HG02798 (cell line): ENCODE results near the gene ANKRD44.

ENCODE experiments used
- ATAC-seq: cut with Tn5 transposase; IDR thresholded peaks from one replicate; pipeline ENCODE4 v1.9.1; 2021; ENCODE audit warnings: mild to moderate bottlenecking; ENCODE audit not compliant: unreplicated experiment, poor library complexity

Gene ANKRD44

DNA sequence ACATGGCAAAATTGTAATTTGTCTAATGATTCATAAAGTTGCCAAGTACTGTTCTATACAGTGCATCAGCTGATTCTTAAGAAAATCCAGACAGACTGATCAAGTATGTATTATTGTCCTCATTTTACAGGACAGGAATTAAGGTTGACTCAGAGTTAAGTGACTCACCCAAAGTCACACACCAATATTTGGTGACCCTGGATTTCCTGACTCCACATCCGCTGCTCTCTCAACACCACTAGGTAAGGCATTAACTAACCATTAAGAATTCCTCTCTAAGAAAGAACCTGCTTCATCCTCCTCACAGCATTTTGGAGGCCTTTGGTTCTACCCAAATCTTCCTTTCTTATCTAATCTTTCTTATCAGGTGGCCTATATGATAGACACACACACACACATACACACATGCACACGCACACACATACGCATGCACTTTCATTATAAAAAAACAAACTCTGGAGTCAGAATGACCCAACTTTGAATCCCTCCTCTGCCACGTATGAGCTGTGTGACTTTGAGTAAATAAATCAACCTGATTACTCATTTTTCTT, 150.8 kb downstream of the ANKRD44 start:
- ATAC-seq, result peak; percentile 48

DNA sequence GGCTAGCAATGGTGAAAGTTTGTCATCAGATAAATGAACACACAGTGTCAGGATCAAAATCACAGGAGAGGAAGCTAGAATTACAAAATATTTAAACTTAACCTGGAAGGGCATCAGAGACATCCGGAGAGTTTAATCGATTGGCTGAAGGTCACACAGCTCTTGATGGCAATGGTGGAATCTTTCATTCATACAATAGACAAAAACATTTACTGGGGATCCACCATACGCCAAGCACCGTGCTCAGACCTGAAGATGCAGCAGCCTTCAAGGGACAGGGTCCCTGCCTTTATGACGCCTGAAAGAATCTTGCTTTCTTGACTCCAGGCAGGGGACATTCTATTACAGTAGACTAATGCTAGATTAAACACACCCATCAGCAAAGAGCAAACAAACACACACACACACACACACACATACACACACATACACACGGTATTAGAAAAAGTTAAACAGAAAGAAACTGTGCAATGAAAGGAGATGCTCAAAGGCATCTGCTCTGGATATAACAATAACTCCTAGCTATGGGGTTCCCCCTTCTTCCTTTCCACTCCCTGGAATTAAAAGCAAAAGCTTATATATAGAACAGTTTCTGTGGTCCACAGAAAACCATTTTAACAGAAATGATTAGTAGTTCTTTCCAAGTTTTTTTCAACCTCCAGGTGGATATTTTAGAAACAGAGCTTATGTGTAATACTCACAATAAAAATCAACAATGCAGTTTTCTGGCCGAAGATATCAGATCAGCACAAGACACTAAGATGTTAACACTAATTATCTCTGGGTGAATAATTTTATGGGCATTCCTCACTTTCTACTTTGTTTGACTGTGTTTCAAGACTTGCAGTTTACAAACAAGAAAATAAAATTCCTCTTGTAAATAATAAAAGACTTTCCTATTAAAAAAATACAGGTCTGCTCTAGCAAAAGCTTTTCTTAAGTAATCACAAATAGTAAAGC, 151.7 kb downstream of the ANKRD44 start:
- ATAC-seq, result no peak

DNA sequence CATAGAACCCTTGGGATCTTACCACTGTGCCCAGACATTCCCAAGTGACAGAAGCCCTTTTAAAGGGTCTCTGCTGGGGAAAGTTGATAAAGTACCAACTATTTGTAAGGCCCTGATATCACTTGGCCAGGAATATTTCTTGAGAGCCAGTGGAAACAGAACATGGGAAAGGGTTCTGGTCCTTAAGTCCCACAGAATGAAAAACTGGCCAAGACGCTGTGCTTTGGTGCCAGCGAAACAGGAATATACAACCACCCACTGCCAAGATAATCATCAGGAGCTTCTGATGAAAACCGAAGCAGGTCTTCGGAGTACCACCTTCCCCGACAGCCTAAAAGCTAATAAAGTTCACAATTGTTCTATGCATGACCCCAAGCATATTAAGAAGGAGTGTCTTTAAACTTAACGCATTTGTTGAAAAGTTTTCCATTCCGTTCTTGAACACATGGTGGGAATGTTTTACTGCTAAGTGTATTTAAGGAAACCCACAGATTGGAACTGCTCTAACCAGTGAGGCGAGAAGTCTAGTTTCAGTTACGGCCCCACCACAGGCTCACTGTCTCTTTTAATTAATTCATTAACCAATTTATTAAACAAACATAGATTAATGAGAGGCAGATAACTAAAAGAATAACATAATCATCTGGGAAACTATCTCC, 152.6 kb downstream of the ANKRD44 start:
- ATAC-seq, result no peak

DNA sequence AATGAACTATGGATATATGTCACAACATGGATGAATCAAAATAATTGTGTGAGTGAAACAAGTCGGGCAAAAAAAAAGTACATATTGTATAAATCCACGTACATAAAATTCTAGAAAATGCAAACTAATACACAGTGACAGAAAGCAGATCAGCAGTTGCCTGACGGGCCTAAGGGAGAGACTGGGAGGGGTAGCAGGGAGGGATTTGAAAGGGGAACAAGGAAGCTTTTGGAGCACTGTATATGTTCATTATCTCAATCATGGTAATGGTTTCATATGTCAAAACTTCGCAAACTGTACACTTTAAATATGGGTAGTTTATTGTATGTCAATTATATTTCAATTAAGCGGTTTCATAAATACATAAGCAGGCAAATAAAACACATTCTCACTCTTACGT, 153.8 kb downstream of the ANKRD44 start:
- ATAC-seq, result no peak

DNA sequence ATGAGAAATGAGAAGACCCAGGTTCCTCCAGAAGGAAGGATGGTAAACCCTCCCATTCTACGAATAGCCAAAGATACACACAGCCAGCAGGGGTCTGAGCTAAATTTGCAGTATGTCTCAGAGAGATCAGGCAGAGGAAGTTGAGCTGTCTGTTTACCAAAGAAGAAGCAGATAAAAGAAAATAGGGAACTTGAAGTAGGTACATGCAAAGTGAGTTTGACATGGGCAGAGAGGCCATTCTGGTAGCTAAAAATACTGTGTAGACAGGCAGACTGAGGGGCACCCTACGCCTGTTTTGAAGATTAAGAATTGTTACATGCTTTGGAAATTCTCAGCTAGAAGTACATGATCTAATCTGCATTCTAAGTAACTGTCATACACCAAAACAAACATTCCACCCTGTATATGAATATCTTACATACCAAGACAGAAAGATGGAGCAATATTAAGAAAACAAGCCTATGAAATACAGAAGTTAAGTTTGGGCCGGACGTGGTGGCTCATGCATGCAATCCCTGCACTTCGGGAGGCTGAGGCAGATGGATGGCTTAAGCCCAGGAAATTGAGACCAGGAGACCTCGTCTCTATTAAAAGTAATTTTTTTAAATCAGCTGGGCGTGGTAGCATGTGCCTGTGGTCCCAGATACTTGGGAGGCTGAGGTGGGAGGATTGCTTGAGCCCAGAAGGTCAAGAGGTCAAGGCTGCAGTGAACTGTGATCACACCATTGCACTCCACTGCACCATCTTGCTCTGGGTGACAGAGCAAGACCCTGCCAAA, 157.9 kb downstream of the ANKRD44 start:
- peak; percentile 81 for ATAC-seq

DNA sequence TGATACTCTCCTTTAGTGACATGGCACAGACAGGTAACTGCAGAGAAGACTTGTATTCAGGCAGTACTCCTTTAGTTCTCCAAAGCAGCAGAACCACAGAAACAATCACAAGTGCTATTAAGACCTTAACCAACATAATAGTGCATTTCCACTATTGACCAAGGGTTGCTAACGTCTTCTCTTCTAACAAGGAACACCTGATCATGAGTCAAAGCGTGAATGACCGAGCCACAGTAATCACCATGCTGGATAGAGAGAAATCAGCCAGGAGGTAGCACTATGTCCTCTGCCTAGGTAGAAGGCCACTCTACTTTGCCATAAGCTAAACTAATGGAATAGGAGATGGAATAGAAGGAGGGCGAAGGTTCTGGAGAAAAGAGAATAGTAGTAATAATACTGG, 161.0 kb downstream of the ANKRD44 start:
- ATAC-seq, result no peak

DNA sequence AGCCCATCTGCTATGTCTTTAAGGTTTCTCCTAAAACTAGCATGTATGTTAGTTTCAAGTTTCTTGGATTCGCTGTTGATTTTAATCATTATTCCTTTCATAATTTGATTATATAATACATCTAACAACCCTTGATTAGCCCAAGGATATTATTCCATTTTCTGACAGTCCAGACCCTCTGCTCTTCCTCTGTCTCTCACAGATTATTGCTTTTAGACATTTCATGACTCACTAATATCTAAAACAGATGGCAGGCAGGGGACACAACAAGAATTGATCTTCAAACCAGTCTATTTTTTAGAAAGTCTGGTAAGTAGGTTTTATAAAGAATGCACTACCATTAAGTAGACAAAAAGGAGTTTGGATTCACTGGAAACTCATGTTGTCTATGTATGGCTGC, 162.2 kb downstream of the ANKRD44 start:
- ATAC-seq, result no peak

DNA sequence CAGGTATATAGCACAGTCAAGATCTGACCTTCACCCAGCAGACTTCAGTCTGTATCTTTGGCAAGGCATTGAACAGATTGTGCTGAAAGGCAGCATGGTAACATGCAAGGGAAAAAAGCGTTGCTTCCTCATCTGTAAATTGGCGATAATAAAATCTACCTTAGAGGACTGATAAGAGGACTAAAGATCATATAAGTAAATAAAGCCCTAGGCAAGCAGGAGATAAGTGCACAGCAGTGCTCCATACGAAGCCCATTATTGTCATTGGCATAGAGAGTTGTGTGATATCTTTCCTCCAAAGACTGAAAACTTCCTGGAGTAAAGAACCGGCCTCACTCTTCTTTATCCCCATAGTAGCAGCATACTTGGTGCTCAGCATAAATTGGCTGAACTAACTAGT, 162.6 kb downstream of the ANKRD44 start:
- ATAC-seq, result no peak

DNA sequence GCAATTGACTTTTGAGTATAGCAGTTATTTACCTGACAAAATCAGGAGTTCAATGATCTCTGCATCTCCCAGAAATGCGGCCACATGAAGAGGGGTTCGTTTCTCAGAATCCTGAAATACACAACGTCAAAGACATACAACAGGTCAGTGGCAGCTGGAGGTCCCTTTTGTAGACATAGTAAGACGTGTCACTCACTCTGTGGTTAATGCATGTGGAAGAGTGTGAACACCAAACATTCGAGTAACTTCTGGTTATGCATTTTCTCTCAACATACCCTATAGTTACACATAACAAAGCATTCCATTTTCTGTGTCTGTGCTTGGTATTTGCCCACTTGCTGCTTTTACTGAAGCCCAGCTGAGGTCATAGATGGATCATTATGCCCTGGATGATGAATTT, 163.6 kb downstream of the ANKRD44 start:
- no peak for ATAC-seq

DNA sequence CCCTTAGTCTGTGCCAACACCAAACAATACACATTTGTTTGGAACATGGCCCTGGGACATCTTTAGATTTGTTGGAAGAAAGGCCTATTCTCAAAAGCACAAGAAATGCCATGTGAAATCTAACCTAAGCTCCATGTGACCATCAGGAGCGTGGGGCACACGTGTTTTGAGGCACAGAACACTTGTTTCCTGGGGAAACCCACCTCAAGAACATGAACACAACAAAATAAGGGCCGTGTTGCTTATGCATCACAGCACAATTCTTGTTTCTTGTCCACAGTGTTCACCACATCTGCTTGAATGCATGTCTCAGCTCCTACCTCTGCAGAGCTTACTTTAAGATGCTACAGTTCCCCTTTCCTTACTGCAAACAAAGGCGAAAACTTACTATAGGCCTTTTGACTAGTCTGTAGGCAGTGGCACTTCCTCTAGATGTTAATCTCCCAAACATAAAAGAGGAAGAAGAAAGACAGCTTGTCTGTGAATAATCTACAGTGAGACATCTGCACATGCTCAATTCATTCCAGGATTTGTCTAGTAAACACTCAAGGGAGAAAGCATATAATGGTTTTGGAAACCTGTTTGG, 165.0 kb downstream of the ANKRD44 start:
- ATAC-seq, result peak; percentile 93

DNA sequence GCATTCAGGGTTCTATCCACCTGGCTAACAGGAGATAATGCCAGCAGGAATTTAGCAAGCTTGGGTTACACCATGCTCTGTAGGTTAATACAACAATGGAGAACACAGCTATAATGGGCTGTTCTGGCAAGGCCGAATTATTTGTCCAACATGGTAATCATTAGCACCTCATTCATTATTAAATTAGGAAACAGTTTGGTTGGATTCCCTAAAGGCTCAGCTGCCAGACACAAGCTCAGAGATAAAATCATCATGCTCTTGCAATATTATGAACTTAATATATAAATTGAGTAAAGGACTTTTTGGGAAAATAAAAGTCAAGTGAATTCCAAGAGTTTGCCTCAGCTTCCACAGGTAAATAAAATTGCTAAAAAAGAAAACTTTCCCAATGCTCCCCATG, 166.4 kb downstream of the ANKRD44 start:
- ATAC-seq, result no peak

DNA sequence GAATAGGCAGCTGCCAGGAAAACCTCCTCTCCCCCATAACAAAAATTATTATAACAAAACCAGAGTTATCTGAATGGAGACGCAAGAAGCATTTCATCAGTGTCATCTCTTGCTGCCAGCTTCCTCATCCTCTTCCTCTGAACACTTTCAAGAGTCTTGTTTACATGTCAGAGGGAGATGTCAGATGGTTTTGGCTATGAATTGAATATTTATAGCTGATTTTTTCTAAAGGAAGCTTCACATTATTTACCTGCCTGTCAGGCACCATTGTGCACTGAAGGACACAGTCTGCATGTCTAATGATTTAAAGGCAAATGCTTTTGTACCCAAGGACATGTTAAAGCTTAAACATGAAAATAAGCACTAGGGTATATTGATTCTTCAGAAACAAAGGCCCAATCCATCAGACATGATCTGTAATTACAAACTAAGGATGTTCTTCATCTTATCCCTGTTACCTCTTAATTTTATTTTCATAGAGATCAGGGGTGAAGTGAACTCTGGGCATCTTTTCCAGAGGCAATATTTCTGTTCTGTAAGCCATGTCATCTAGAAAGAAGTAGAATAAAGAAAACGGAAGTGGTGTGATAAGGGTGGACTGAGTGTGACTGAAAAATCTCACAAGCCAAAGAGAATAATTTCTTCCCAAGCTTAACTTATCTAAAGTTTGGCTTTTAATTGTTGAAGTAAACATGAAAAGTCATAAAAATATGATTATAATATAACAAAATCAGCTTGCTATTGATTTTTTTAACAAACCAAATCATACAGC, 168.7 kb downstream of the ANKRD44 start:
- ATAC-seq, result no peak

DNA sequence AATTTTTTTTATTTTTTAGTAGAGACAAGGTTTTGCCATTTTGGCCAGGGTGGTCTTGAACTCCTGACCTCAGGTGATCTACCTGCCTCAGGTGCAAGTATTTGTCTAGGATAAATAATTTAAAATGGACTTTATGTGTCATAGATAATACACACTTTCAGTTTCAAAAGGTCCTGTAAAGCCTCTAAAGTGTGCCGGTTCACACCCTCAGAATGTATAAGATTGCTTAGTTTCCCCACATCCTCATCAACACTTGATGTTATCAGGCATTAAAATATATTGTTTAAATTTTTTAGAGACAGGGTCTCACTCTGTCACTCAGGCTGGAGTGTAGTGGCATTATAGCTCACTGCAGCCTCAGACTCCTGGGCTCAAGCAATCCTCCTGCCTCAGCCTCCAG, 170.5 kb downstream of the ANKRD44 start:
- no peak for ATAC-seq

DNA sequence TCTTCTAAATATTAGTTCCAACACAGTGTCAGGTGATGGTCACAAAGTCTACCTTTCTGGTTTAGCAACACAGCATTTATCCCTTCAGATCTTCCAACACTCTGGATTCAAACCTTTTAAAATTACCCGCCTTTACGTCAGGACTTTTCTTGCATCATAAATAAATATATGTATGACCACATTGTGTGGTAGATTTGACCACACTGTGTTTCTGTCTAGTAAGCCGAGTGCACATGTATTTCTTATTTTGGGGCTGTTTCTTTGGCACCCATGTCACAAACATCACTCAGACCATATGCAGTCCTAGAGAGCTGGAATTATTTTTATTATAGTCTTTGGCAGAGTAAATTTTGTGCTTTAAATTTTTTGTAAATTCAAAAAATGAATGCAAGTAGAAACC, 172.1 kb downstream of the ANKRD44 start:
- no peak for ATAC-seq

DNA sequence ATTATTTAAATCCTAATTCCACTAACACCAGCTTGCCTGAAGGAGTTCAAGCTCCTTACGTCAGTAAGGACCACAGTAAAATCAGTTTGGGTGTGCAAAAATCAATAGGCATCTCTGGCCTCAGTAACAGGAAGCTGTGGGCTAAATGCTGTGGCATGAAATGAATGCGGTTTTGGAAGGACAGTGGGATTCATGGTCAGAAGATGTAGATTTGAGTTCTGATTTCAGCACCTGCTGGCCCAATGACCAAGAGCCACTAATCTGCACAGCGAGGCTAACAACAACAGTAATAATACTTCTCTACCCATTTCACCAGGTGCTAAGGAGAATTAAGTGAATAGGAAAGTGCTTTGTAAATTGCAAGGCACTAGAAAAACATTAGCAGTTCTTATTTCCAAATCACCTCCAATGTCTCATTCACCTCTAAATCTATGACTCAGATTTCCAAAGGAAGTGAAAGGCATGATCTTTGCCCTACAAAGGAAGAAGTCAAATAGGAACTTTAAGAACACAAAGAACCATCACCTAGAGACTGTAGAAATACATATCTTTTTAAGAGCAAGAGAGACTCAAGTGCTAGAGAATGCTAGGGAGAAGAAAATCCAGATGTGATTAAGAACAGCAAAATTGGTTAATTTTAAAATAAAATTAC, 172.6 kb downstream of the ANKRD44 start:
- ATAC-seq, result no peak

DNA sequence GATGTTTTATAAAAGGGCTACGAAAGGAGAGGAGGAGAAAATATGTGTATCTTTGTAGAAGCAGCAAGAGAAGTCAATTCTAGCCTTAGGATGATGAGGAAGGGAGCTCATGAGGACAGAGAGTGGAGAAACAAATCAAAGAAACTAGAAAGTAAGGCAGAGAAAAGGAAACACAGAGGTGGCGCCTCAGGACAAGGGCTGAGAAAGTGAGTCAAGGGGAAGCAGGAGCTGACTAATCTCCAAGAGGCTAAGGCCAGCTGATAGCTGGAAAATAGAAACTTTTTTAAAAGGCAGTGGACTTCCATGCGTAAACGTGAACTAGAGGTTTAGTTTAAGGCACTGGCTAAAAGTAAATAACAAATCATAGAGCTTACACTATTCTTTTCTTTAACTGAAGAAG, 173.3 kb downstream of the ANKRD44 start:
- no peak for ATAC-seq

DNA sequence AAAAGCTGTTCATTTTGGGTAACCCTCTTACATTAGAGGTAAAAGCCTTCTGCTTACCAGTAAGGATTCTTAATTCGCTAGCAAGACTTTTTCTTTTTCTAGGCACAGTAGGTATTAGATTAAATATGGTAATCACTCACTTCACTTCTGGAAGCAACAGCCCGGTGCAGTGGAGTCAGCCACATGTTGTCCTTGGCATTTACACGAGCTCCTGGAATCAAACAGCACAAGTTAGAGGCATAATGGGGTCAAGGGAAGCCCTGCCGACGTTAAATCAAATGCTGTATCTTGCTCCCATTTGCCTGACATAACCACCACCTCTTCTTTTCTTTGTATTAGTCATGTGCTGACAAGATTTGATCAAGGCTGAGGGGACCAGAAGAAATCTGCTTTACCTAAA, 174.1 kb downstream of the ANKRD44 start:
- ATAC-seq, result no peak

DNA sequence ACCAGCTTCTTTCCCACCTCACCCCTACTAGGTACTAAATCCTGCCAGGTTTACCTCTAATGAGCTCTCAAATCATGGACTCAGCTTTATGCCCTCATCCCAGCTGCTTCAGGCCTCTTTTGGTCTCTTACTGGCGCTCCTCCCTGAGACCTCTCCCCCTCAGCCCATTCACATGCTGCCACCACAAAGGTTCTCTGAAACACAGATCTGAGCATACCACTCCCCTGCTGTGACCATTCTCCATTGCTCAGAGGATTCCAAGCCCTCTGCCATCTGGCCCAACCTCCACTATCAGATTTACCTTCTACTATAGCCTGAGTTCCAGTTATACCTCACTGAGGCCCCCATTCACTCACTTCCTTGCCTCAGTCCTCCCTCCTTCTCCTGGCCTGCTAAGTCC, 174.8 kb downstream of the ANKRD44 start:
- no peak for ATAC-seq

DNA sequence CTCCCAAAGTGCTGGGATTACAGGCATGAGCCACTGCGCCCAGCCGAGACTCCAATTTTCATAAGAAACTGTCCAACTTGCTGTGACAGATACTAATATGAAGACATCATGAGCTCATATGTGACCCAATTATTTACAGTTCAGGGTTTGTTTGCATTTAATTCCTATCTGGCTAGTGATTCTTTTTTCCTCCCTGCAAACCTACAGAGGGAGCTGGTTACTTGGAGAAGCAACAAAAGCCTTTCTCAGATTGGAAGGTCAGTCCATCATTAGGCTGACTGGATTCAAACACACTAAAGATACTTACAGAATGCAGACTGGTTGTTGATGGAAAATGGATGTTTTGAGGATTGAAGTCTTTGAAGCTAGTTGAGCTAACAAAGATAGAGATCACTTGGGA, 176.4 kb downstream of the ANKRD44 start:
- no peak for ATAC-seq
